ENCODE measurements around the gene ATOH8.
A peak's percentile ranks its signal among the peaks of the same experiment; 100 is the strongest.

The ATOH8 gene

DNA sequence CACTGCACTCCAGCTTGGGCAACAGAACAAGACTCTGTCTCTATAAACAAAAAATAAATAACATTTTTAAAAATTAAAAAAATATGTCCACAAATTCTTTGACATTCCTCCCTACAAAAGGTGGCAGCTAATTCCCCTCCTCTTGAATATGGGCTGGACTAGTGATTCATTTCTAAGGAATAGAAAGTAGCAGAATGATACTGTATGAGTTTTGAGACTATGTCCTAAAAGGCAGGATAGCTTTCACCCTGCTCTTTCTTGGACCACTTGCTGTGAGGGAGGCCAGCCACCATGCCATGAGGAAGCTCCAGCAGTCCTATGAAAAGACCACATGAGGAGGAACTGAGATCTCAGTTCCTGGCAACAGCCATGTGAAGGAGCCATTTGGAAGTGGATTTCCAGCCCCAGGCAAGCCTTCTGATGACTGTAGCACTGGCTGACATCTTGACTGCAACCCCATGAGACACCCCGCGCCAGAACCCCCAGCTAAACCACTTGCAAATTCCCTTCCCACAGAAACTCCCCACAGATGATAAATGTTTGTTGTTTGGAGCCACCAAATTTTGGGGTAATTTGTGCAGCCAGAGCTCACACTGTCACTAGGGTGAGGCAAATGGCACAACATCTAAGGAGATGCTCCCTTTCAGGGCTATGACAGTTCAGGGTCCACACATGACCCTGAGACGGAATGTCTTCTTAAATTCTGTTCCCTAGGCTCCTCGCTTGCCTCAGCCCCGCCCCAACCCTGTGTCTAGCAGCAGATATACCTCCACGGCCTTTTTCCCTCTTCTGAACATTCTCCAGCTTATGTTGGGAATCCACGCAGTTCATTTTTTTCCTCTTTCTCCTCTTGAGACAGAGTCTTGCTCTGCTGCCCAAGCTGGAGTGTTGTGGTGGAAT, 17.1 kb upstream of the ATOH8 start:
- no peak for DNase-seq (ENCODE audit: low spot score)

DNA sequence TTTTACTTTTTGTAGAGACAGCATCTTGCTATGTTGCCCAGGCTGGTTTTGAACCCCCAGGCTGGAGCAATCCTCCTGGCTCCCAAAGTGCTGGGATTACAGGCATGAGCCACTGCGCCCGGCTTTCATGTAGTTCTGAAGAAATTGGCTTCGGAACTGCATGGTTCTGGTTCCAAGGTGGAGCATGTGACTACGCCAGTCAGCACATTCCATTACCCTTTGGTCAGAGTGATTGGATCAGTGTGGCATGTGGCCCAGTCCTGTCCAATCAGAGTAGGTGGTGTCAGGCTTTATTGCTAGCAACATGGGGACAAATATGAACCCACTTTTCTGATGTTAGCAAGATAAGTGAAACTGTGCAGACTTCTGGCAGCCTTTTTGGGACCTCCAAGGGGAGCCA, 16.3 kb upstream of the ATOH8 start:
- no peak for DNase-seq (ENCODE audit: low spot score)

DNA sequence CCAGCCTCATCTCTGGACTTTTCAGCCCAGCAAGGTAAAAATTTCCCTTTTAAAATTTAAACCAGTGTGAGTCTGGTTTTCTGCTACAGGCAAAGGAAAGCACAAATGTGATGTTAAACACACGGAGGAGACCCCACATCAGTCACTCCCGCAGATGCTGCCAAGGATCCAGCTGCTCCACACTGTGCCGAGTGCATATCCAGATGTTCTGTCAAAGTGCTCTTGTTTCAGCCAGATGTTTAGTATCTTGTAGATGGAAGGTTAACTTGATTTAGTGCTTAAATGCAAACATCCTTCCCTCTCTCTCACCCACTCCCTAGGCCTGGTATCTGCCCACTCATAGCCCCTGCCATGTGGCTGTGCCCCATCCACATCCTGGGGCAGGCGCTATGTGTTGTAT, 15.8 kb upstream of the ATOH8 start:
- DNase-seq (ENCODE audit: low spot score): no peak

DNA sequence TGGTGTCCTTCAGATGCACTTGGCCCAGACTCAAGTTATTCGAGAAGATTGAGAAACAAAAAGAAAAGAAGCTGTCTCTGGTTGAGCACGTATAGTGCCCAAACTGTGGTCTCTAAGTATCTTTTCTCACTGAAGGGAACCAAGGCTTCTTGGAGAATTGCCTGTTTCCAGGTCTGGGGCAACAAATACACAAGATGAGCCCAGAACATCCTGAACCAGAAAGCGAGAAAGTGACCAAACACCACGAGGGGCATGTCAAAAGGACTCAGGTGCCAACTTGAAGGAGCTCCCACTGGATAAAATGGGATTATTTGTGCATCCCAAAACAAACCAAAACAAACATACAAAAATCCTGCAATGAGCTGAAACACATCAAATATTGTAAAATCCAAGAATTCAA, 13.6 kb upstream of the ATOH8 start:
- no peak for DNase-seq (ENCODE audit: low spot score)

DNA sequence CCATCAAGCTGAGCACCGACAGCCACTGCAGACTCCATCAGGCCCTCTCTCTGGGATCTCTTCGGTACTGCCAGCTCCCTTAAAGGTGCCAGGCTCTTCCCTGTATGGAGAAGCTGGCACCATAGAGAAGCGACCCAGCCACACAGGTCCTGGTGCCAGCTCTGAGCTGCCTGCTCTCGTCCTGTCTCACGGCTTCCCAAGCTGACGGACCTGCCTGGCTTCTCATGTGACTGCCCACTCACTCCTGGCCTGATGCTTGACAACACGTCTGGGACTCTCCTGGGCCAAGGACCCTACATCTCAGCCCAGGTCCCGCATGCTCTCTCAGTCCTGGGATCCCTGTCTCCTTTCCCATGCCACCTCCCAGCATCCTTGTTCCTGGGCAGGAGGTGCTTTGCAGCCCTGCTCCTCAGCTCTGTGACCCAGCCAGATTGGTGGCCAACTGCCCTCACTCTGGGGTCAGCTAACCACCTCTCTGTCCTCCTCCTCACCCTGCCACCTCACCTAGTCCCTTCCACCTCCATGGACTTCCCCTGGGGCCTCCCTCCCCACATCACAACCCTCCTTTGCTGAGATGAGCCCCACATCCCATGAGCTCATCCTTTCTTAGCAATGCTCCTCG, 12.5 kb upstream of the ATOH8 start:
- no peak for DNase-seq (ENCODE audit: low spot score)

GRCh38 chr2:85741833-85742455, 11.8 kb upstream of the ATOH8 start:
- no peak for DNase-seq (ENCODE audit: low spot score)

DNA sequence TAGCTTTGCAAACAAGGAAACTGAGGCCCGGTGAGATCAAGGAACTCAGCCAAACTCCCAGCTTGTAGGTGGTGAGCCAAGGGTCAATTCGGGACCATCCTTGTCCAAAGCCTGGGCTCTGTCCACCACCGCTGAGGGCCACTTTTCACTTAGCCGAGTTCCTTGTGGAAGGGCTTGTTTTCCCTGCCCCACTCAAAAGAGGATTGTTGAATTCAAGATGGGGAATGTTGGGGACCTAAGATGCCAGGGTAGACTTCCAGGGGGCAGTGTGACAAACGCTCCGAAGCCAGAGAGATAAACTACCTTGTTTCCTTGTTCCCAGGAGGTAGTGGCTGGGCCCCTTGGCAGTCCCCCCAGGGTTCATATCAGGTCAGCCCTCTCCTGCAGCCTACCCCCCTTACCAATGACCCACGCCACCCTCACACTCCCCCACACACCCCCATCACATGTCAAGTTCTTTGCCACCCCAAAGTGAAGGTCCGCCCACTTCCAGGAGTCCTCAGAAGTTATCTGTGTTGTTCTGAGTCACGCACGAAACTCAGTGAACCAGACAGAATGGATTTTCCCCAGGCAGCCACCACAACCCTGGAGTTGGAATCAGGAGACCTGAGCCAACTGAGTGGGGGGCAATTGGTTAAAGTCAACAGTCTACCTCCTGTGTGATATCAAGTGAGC, 10.3 kb upstream of the ATOH8 start:
- no peak for DNase-seq (ENCODE audit: low spot score)

DNA sequence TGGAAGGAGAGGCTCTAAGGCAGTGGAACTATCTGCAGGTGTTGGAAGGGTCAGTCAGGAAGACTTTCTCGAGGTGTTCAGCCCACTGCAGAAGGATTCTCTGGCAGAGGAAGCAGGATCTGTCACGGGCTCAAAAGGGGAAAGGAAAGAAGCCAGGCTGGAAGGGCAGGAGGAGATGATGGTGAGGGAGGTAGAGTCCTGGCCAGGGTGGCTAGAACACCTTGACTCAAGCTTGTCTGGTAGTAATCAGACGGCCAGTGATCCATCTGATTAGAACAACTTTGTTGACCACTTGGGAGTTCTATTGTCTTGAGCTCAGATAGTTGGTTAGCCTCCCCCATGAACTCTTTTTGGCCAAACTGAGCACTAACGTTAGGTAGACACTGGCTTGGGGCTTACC, 9.7 kb upstream of the ATOH8 start:
- no peak for DNase-seq (ENCODE audit: low spot score)

GRCh38 chr2:85744741-85745601, 8.8 kb upstream of the ATOH8 start:
- DNase-seq (ENCODE audit: low spot score): no peak

DNA sequence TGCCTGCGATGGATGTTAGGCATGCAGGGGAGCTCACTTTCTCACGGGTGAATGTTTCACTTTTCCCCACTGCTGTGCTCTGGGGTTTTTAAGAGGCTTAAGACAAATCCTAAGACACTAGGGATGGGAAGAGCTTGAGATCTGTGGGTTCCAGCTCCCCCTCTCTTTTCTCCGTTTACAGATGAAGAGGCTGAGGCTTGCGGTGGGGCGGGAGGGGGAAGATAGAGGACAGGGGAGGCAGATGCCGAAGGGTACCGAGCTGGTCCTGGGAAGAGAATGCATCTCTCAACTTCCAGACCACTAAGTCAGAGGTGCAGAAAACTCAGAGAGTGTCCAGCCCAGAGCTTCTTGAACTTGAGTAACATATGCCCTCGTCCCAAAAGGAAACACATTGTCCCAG, 8.2 kb upstream of the ATOH8 start:
- no peak for DNase-seq (ENCODE audit: low spot score)

DNA sequence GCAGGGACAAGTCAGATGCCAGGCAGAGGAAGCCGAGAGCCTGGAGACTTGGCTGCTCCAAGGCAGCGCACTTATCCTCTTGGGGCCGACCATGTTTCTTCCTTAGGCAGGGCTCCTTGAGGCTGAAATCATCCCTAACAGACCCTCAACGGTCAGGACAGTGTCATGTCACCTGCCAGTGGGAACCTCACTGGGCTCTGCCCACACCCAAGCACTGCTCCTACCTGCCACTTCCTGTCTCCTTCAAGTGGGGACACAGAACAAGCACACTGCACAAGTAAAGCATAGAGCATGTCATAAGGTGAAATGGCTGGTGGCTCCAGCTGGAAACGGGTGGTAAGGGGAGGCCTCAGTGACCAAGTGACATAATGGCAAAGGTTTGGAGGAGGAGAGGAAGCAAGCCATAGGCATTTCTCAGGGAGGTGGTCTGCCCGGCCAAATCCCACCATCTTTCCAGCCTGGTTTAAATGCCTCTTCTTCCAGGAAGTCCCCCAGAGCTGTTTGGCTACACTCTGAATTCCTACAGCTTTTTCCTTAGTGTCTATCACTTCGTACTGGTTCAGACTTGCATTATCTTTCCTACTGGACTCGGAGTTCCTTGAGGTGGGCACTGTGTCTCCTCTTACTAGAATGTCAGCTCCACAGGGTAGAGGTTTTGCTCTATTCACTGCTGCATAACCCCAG, 7.3 kb upstream of the ATOH8 start:
- no peak for DNase-seq (ENCODE audit: low spot score)

- DNase-seq (ENCODE audit: low spot score): no peak
Measured at GRCh38 chr2:85747441-85747840, 6.3 kb upstream of the ATOH8 start.

GRCh38 chr2:85748039-85748734, 5.6 kb upstream of the ATOH8 start:
- DNase-seq (ENCODE audit: low spot score): no peak

DNA sequence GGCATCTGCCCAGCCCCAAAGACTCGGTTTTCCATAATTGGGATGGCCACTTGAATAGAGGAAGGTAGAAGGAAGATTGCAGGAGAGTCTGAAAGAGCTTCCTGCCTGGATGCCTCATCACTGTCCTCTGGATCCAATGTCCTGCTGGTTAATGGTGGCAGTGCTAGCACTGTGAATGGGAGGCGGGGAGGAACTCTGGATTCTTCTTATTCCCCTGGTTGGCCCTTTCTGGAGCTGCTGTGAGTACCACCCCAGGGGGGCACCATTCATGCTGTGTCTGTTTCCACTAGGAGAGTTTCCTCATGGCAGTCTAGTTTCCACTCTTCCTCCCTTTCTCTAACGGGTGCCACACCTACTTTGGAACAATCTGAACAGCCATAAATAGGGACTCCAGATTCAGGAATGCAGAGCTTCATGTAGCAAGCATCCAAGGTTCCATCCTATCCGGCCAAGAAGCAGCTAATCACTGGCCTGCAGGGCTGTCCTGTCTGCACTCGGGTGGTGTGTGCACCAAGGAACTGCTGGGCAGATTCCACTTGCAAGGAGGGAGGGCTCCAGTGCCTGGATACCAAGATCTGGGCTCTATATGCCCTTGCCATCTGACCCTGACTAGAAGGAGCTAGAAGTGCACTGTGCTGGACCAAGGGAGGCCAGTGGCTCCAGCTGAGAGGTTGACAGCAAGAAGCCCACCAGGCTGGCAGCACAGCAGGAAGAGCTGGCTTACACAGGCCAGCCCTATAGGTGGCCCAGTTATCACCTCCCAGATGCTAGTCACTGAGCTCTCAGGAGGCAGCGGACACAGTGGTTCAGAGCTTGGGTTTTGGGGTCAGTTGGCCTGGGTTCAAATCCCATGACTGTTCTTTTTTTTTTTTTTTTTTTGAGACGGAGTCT, 4.6 kb upstream of the ATOH8 start:
- DNase-seq (ENCODE audit: low spot score): no peak

DNA sequence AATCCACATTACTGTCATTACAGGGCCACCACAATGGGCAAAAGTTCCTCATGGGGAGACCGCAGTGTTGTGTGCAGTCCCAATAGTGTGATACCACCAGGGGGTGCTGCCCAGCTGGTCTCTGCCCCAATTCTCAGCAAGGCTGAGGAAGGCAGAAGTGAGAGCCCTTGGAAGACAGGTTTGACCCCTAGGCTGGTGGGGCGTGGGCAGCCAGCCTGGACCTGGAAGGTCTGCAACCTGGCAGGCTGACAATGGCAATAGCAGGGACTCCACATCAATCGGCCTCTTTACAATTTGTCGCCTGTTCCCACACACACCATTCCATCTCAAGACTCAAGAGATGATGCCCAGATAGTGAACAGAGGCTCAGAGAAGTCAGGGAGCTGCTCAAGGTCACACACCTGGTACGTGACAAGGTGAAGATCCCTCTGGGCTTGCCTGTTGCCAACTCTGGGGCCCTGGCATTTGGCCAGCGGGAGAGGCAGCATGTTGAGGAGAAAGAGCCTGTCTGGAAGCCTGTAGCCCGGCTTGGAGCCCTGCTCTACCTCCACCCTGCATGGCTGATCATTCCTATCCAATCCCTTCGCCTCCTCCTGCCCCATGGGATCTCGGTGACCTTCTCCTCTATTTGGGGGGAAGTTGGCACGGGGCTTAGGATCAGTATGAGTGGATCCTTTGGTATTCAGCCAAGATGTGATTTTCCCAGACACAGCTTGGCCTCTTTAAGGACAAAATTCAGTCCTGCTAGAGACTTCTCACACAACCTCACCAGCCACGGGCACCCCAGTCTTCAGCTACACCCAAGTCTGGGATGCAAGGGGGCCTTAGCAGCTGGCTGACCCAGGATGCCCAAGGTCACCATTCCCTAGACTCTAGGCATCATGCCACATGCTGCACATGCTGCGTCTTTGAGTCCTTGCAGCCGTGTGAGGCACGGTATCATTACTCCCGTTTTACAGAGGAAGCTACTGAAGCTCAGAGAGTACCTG, 2.9 kb upstream of the ATOH8 start:
- peak; percentile 56 for DNase-seq (ENCODE audit: low spot score)

DNA sequence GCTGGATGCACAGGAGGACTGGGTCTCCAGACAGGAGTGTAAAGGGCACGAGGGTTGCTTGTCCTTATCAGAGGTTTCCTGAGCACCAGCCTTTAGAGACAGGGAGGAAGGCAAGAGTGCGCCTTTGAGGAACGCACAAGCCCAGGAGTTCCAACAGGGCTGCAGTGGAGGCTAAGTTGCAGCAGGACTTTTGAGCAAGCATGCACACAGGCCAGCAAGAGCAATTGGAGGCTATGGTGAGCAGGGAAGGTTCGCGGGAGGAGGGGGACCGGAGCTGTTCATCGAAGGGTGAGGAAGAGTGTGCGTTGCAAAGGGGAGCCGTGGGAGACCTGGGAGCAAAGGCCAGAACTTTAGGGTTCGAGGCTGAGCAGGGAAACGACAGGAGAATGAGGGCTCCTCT, 2.2 kb upstream of the ATOH8 start:
- DNase-seq (ENCODE audit: low spot score): no peak

DNA sequence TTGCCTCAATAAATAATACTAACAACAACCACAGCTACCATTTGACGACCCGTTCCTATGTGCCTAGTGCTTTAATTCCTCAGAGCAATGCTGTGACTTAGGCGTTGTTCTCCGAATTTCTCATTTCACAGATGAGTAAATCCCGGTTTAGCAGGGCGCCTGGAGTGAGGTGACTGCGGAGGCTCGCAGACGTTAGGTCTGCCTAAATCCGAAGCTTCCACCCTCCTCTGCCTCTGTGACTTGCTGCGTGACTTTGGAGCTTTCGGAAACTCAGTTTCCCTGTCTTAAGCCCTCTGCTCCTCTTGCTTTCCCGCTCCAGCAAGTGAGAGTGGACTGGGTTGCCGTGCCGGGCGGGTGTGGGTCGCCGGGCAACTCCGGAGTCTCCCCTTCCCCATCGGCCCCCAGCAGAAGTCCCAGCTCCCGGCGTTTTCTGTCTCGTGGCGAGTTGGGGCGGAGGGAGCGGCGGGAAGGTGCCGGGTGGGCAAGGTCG, 711 bp upstream of the ATOH8 start:
- no peak for DNase-seq (ENCODE audit: low spot score)
